SK-N-SH (cell line): ENCODE data around the gene SLC7A5. TPM values are rescaled to one million over a fixed set of nuclear protein-coding genes. Genes with fewer than 3 reads are reported as not detected.
"Not testable (repeated sequence)": the region's sequence is repeated elsewhere in the genome, so short reads cannot be mapped to it uniquely, and the experiment has no call there.

Experiments used
- CTCF ChIA-PET: fragments of 300-600, 350-600 bp; formaldehyde crosslinking; extraction: SDS; loops from one replicate; lab custom pipeline; 2021; lab: Yijun Ruan, JAX
- POLR2A ChIA-PET: fragments of 350-600 bp; sonication (Branson Sonifier 250); formaldehyde crosslinking; extraction: SDS; loops from one replicate; lab custom pipeline; 2020; ENCODE audit warnings: antibody characterized with exemption, inconsistent platforms; lab: Yijun Ruan, JAX
- DNase-seq: peaks from one replicate; pipeline ENCODE4 v3.0.0; 2012
- H2AFZ ChIP-seq: fragments of 200-600 bp; sonication (generic); 2 replicates; pipeline ENCODE4 v1.8.1; 2016; ENCODE audit warnings: antibody characterized with exemption, mild to moderate bottlenecking, low read depth
- H3F3A ChIP-seq: fragments of 200-600 bp; sonication (generic); replicated peaks from 2 replicates; pipeline ENCODE3; 2016; ENCODE audit warnings: antibody characterized with exemption, mild to moderate bottlenecking; ENCODE audit not compliant: insufficient read depth
- H3K27ac ChIP-seq, 2 experiments: fragments of 200-500 bp in 1 of 2; fragments of 200-600 bp in 1 of 2; sonication (Bioruptor generic) in 1 of 2; sonication (generic), shearing (Covaris generic) in 1 of 2; 2 replicates each; pipeline versions ENCODE4 v1.5.1 to v1.6.1; 2014 to 2016; ENCODE audit warnings: low read depth in 2 of 2, inconsistent platforms in 1 of 2, low read length in 1 of 2, mild to moderate bottlenecking in 1 of 2, mixed read lengths in 1 of 2
- H3K27me3 ChIP-seq: fragments of 200-600 bp; sonication (generic), shearing (Covaris generic); 2 replicates; pipeline ENCODE4 v1.6.1; 2016; ENCODE audit warnings: mixed run types; ENCODE audit not compliant: insufficient read depth
- H3K36me3 ChIP-seq, 2 experiments: fragments of 200-500 bp in 1 of 2; fragments of 200-600 bp in 1 of 2; sonication (Bioruptor generic) in 1 of 2; sonication (generic) in 1 of 2; replicated peaks in 1 of 2; 2 replicates each; pipeline versions ENCODE3 to v1.5.1; 2014 to 2016; ENCODE audit warnings: low read length in 1 of 2, mild to moderate bottlenecking in 1 of 2; ENCODE audit not compliant: insufficient read depth in 2 of 2, control insufficient read depth in 1 of 2
- H3K4me1 ChIP-seq, 2 experiments: fragments of 200-500 bp in 1 of 2; fragments of 200-600 bp in 1 of 2; sonication (Bioruptor generic) in 1 of 2; sonication (generic), shearing (Covaris generic) in 1 of 2; 2 replicates each; pipeline versions ENCODE4 v1.5.1 to v1.6.1; 2014 to 2016; ENCODE audit warnings: low read depth in 1 of 2, low read length in 1 of 2, mixed run types in 1 of 2; ENCODE audit not compliant: insufficient read depth in 2 of 2, control insufficient read depth in 1 of 2
- H3K4me2 ChIP-seq: fragments of 200-600 bp; sonication (generic), shearing (Covaris generic); 2 replicates; pipeline ENCODE4 v1.6.1; 2017; ENCODE audit warnings: mixed run types
- H3K4me3 ChIP-seq, 2 experiments: fragments of 200-500 bp in 1 of 2; fragments of 200-600 bp in 1 of 2; sonication (Bioruptor generic) in 1 of 2; sonication (generic), shearing (Covaris generic) in 1 of 2; 2 replicates each; pipeline versions ENCODE4 v1.5.1 to v1.8.1; 2014 to 2016; ENCODE audit warnings: low read depth in 2 of 2, inconsistent platforms in 1 of 2, low read length in 1 of 2, mild to moderate bottlenecking in 1 of 2, mixed read lengths in 1 of 2, moderate library complexity in 1 of 2
- H3K79me2 ChIP-seq: fragments of 200-600 bp; sonication (generic); 2 replicates; pipeline ENCODE4 v1.8.1; 2017; ENCODE audit warnings: mild to moderate bottlenecking; ENCODE audit not compliant: insufficient read depth
- H3K9ac ChIP-seq: fragments of 200-600 bp; sonication (generic); 2 replicates; pipeline ENCODE4 v1.6.1; 2017; ENCODE audit warnings: mixed run types
- H3K9me2 ChIP-seq: fragments of 200-600 bp; sonication (generic); 2 replicates; pipeline ENCODE4 v1.6.1; 2017; ENCODE audit warnings: mixed run types
- H3K9me3 ChIP-seq: fragments of 200-600 bp; sonication (generic); 2 replicates; pipeline ENCODE4 v1.6.1; 2017; ENCODE audit warnings: mixed run types, mild to moderate bottlenecking, moderate library complexity
- H4K20me1 ChIP-seq: fragments of 200-600 bp; sonication (generic); 2 replicates; pipeline ENCODE4 v1.6.1; 2017; ENCODE audit warnings: mild to moderate bottlenecking, mixed run types; ENCODE audit not compliant: insufficient read depth
- EP300 ChIP-seq, 2 experiments: IDR thresholded peaks; 2 replicates each; pipeline versions ENCODE4 v1.4.0 to v1.6.1; 2012; ENCODE audit warnings: borderline replicate concordance in 1 of 2, low read depth in 1 of 2, low read length in 1 of 2
- MXI1 ChIP-seq: IDR thresholded peaks from 2 replicates; pipeline ENCODE4 v1.6.1; 2012; ENCODE audit warnings: mild to moderate bottlenecking, low read depth, low read length, improper control_type of control experiment
- WGBS: methylation state at CpG from one replicate; pipeline ENCODE4 v1.1.6; 2017; ENCODE audit warnings: low lambda C conversion rate; 5-methylcytosine and 5-hydroxymethylcytosine counted together
- polyA plus RNA-seq, 3 experiments: library from polyadenylated mRNA; depleted of rRNA; stranded (reverse); fragments of >200 nt; gene quantifications; 2 replicates each; pipeline ENCODE4 v1.2.3, GENCODE V29; 2012

Gene SLC7A5
- polyA plus RNA-seq, 1 of the 3 experiments (the other 2 are of a cell fraction) = 15.1 TPM

DNA sequence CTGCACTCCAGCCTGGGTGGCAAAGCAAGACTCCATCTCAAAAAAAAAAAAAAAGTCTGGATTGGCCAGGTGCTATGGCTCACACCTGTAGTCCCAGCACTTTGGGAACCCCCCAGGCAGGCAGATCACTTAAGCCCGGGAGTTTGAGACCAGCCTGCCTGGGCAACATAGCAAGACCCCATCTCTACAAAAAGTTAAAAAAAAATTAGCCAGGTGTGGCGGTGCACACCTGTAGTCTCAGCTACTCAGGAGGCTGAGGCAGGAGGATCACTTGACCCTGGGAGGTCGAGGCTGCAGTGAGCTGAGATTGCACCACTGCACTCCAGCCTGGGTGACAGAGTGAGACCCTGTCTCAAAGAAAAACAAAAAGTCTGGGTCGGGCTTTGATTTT is 42.9 kb downstream of the SLC7A5 start:
- H3K4me3 ChIP-seq, H3K4me1 ChIP-seq, H3K9me2 ChIP-seq, H3K79me2 ChIP-seq, H3K27me3 ChIP-seq, H3F3A ChIP-seq, H4K20me1 ChIP-seq, H2AFZ ChIP-seq, POLR2A ChIA-PET, H3K27ac ChIP-seq, DNase-seq, H3K9me3 ChIP-seq, H3K4me2 ChIP-seq, H3K9ac ChIP-seq: not testable (repeated sequence)
- CTCF ChIA-PET = interaction anchor here (1.1 to 2.2 kb wide), 3 partner anchors 11 to 47 kb away, joined by 4 to 12 read pairs (median 6); no protein-coding TSS in a partner anchor
- 39% methylated on average over 4 of the region's 4 CpGs for WGBS
- peaks cover 0 to 14% of the 10 kb centered on the region in 2 experiments for H3K36me3 ChIP-seq

DNA sequence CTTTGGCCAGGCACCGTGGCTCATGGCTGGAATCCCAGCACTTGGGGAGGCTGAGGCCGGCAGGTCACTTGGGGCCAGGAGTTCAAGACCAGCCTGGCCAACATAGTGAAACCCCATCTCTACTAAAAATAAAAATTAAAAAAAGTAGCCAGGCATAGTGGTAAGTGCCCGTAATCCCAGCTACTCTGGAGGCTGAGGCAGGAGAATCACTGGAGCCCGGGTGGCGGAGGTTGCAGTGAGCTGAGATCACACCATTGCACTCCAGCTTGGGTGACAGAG is 43.5 kb downstream of the SLC7A5 start:
- not testable (repeated sequence) for H3K4me2 ChIP-seq, H3K9ac ChIP-seq, H3K27me3 ChIP-seq, H3K36me3 ChIP-seq, H3K4me1 ChIP-seq, H3K9me3 ChIP-seq, DNase-seq, H3K9me2 ChIP-seq, H2AFZ ChIP-seq, H3K79me2 ChIP-seq, H3K4me3 ChIP-seq, H4K20me1 ChIP-seq, H3K27ac ChIP-seq, H3F3A ChIP-seq
- 82% methylated on average over 5 of the region's 5 CpGs for WGBS
- ChIA-PET CTCF (interaction anchor here (1.2 to 2.2 kb wide), 4 partner anchors 8 to 47 kb away, joined by 4 to 12 read pairs (median 6); no protein-coding TSS in a partner anchor), POLR2A (interaction anchor here (1.1 kb wide), 1 partner anchor 19 kb away, joined by 3 read pairs; no protein-coding TSS in a partner anchor)

DNA sequence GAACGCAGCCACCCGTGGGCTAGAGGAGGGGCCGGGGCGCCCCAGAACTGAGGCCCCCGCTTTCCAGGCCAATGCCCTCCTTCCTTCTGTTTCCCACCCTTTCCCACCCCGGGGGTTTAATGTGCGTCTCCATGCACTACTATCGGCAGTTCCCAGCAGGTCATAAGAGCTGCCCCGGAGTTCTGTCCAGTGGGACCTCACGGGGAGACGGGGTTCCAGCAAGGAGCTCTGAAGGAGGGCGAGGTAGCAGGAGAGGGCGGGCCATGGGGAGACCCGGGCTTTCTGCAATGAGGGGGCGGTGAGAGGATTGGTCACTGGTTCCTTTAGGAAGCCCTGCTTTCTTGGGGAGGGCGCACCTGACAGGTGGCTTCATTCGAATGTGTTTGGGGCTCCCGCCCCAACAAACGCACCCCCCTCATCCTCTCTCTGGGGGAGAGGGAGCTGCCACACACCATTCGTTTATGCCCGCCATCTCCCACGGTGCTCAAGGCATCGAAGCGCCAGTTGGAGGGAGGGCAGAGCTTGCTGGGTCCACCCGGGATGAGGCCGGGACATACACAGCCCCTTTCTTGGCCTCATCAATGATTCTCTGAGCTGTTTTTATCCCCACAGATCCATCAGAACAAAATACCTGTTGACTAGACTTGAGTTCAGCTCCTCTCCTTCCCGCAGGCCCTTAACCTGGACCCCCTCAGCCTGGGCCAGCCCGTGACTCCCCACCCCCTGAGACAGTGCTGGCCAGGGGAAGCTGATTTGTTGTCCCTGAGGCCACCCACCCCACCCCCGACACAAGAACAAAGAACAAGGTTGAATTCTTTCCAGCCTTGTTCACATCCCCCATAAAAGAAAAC is 44.1 kb downstream of the SLC7A5 start:
- Histone ChIP-seq H3K4me2 (no peak overlapping the region), H3K4me3 (no peak overlapping the region), H3K9ac (no peak overlapping the region), H3K36me3 (peaks cover 0 to 3% of the 10 kb centered on the region in 2 experiments), H3K9me2 (no peaks in the 10 kb centered on the region), H3K27ac (no peak overlapping the region), H3F3A (no peaks in the 10 kb centered on the region), H3K9me3 (no peaks in the 10 kb centered on the region), H3K27me3 (no peaks in the 10 kb centered on the region), H3K79me2 (no peaks in the 10 kb centered on the region), H4K20me1 (no peaks in the 10 kb centered on the region), H2AFZ (no peak overlapping the region), H3K4me1 (peaks cover 0 to 2% of the 10 kb centered on the region in 2 experiments; a peak in 1 of 4 replicates)
- no peak for DNase-seq
- TF ChIP-seq EP300 (IDR thresholded peaks at IDR 0.05; ENCODE audit: borderline replicate concordance in 1 of 2, low read depth in 1 of 2, low read length in 1 of 2) = no peak
- TF ChIP-seq MXI1 = no peak
- WGBS = 82% methylated on average over 24 of the region's 29 CpGs
- ChIA-PET POLR2A (interaction anchor here (1.1 kb wide), 1 partner anchor 18 kb away, joined by 3 read pairs; no protein-coding TSS in a partner anchor), CTCF (interaction anchor here (1.1 to 2.2 kb wide), 6 partner anchors 8 to 46 kb away, joined by 4 to 14 read pairs (median 6); no protein-coding TSS in a partner anchor)
